Activated T-helper 17 cell treated with anti-CD3 and anti-CD28 coated beads, Interleukin-2, amount 50 U/mL, for 72 hours (primary cell): Measurements from ENCODE around the gene NUFIP2. TPM values are rescaled to one million over a fixed set of nuclear protein-coding genes. Genes with fewer than 3 reads are reported as not detected.
"Not testable (repeated sequence)": the region's sequence is repeated elsewhere in the genome, so short reads cannot be mapped to it uniquely, and the experiment has no call there.

Source experiments
- ATAC-seq: fragments of 150-1000 bp; cut with Tn5 transposase; replicated peaks from 2 replicates; pipeline ENCODE4 v1.10.0; 2021; ENCODE audit warnings: mild to moderate bottlenecking, moderate library complexity
- H3K27ac Mint-ChIP-seq: one replicate; pipeline ENCODE4 v1.8.0; 2022; ENCODE audit warnings: mixed read lengths
- H3K27me3 Mint-ChIP-seq: one replicate; pipeline ENCODE4 v1.8.0; 2022; ENCODE audit warnings: mixed read lengths
- H3K36me3 Mint-ChIP-seq: one replicate; pipeline ENCODE4 v1.8.0; 2022; ENCODE audit warnings: low read depth, mild to moderate bottlenecking, mixed read lengths
- H3K4me1 Mint-ChIP-seq: one replicate; pipeline ENCODE4 v1.8.0; 2022; ENCODE audit warnings: mixed read lengths
- H3K4me3 Mint-ChIP-seq: one replicate; pipeline ENCODE4 v1.8.0; 2022; ENCODE audit warnings: mild to moderate bottlenecking, mixed read lengths
- H3K9me3 Mint-ChIP-seq: one replicate; pipeline ENCODE4 v1.8.0; 2022; ENCODE audit warnings: mixed read lengths
- total RNA-seq, 2 donors: library from RNA; stranded (reverse); gene quantifications; one replicate each; pipeline ENCODE4 v1.2.3, GENCODE V29; 2022

The NUFIP2 gene, protein sequence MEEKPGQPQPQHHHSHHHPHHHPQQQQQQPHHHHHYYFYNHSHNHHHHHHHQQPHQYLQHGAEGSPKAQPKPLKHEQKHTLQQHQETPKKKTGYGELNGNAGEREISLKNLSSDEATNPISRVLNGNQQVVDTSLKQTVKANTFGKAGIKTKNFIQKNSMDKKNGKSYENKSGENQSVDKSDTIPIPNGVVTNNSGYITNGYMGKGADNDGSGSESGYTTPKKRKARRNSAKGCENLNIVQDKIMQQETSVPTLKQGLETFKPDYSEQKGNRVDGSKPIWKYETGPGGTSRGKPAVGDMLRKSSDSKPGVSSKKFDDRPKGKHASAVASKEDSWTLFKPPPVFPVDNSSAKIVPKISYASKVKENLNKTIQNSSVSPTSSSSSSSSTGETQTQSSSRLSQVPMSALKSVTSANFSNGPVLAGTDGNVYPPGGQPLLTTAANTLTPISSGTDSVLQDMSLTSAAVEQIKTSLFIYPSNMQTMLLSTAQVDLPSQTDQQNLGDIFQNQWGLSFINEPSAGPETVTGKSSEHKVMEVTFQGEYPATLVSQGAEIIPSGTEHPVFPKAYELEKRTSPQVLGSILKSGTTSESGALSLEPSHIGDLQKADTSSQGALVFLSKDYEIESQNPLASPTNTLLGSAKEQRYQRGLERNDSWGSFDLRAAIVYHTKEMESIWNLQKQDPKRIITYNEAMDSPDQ
- 10 to 100 TPM; 61.6 to 65.1 TPM for total RNA-seq

DNA sequence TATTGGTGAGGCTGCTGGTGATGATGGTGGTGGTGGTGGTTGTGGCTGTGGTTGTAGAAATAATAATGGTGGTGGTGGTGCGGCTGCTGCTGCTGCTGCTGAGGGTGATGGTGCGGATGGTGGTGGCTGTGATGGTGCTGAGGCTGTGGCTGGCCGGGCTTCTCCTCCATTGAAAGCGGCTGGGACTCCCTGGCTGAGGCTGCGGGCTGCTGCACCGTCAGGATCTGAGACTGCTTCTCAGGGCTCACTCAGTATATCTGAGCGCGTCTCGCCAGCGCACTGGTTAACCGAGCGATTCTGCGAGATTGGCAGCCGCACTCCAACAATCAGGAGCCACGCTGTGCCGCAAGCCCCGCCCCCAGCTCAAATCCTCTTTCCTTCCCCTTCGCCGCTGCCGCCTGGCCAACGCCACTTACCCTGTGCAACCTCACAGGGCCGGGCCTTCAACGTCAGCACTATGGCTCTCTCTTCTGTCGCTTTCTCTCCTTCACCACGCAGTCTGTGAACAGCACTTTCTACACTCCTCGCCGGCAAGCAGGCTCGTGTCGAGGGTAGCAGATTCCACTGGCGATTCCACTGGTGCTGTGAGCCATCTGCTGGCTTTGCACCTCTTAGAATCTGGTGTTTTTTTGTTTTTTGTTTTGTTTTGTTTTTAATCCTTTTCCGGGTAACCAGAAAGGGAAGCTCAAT, at the start of gene NUFIP2:
NUFIP2 (minus strand) TSS at position 259 of the 690 bp plus-strand sequence; CDS start at position 170, 89 bp downstream.
- Mint-ChIP-seq H3K36me3 (peaks cover 46% of the 10 kb centered on the region), H3K27ac (peak within 1 kb of the TSS; percentile 99), H3K4me1 (peaks cover 16% of the 10 kb centered on the region), H3K4me3 (peak within 1 kb of the TSS; percentile 99), H3K9me3 (no peaks in the 10 kb centered on the region), H3K27me3 (no peaks in the 10 kb centered on the region)
- peak; percentile 93 for ATAC-seq

DNA sequence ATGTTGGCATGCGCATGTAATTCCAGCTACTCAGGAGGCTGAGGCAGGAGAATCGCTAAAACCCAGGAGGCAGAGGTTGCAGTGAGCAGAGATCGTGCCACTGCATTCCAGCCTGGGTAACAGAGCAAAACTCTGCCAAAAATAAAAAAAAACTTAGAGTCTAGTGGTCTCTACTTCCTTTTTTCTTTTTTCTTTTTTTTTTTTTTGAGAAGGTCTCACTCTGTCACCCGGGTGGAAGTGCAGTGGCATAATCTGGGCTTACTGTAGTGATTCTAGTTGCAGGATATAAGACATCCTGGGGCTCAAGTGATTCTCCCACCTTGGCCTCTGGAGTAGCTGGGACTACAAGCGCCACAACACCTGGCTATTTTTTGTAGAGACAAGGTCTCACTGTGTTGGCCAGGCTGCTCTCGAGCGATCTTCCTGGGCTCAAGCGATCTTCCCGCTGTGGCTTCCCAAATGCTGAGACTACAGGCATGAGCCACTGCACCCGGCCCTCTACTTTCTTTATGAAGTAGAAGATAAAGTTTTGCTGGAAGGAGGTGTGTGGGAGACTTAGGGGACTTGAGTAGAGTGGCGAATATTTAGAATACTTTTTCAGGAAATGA, 48.3 kb upstream of the NUFIP2 start:
- no peaks in the 10 kb centered on the region for H3K4me1 Mint-ChIP-seq
- no peak overlapping the region for H3K27ac Mint-ChIP-seq
- H3K4me3 Mint-ChIP-seq: no peak overlapping the region
- no peaks in the 10 kb centered on the region for H3K9me3 Mint-ChIP-seq
- ATAC-seq: no peak
- H3K36me3 Mint-ChIP-seq: no peaks in the 10 kb centered on the region
- H3K27me3 Mint-ChIP-seq: peaks cover 14% of the 10 kb centered on the region

DNA sequence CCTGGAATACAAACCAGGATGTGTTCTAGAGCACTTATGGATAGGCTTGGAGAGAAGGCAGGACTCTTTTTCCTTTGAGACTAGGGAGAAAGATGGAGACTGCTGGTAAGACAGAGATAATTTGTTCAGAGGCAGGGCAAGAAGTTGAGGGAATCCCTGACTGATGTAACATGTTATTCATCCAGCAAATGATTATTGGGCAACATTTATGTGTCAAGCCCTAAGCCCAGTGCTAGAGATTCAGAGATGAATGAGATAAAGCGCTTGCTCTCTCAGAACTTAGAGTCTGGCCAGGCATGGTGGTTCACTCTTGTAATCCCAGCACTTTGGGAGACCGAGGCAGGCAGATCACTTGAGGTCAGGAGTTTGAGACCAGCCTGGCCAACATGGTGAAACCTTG, 47.8 kb upstream of the NUFIP2 start:
- no peak overlapping the region for H3K27ac Mint-ChIP-seq
- ATAC-seq: no peak
- H3K4me1 Mint-ChIP-seq: no peaks in the 10 kb centered on the region
- no peaks in the 10 kb centered on the region for H3K36me3 Mint-ChIP-seq
- H3K9me3 Mint-ChIP-seq: no peaks in the 10 kb centered on the region
- H3K27me3 Mint-ChIP-seq: peaks cover 14% of the 10 kb centered on the region
- no peak overlapping the region for H3K4me3 Mint-ChIP-seq

DNA sequence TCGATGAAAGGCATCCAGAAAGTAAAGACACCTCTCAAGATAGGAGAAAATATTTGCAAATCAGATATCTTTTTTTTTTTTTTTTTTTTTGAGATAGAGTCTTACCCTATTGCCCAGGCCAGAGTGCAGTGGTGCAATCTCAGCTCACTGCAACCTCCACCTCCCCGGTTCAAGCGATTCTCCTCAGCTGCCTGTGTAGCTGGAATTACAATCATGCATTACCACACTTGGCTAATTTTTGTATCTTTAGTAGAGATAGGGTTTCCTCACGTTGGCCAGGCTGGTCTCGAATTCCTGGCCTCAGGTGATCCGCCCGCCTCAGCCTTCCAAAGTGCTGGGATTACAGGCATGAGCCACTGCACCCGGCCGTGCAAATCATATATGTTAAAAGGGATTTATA, 45.1 kb upstream of the NUFIP2 start:
- H3K27ac Mint-ChIP-seq, H3K4me1 Mint-ChIP-seq, H3K36me3 Mint-ChIP-seq, H3K4me3 Mint-ChIP-seq, H3K9me3 Mint-ChIP-seq, ATAC-seq: not testable (repeated sequence)
- peaks cover 11% of the 10 kb centered on the region for H3K27me3 Mint-ChIP-seq

DNA sequence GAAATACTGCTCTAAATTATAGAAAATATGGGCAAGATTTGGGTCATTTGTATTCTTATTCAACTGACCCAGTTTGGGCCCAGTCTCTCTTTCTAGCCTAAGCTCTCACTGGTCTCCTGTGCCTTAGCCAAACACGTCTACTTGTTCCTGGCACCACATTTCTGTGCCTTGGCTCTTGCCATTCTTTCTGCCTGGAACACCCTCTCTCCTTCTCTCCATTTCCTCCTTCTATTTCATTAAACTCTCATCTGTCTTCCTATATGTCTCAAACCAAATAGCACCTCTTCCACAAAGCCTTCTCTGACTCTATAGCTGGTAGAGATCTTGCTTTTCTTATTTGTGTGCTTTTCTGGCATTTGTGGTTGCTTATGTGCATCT, 37.7 kb upstream of the NUFIP2 start:
- no peaks in the 10 kb centered on the region for H3K9me3 Mint-ChIP-seq
- no peak overlapping the region for H3K27ac Mint-ChIP-seq
- ATAC-seq: no peak
- no peaks in the 10 kb centered on the region for H3K36me3 Mint-ChIP-seq
- H3K4me3 Mint-ChIP-seq: no peak overlapping the region
- H3K27me3 Mint-ChIP-seq: no peaks in the 10 kb centered on the region
- no peaks in the 10 kb centered on the region for H3K4me1 Mint-ChIP-seq

DNA sequence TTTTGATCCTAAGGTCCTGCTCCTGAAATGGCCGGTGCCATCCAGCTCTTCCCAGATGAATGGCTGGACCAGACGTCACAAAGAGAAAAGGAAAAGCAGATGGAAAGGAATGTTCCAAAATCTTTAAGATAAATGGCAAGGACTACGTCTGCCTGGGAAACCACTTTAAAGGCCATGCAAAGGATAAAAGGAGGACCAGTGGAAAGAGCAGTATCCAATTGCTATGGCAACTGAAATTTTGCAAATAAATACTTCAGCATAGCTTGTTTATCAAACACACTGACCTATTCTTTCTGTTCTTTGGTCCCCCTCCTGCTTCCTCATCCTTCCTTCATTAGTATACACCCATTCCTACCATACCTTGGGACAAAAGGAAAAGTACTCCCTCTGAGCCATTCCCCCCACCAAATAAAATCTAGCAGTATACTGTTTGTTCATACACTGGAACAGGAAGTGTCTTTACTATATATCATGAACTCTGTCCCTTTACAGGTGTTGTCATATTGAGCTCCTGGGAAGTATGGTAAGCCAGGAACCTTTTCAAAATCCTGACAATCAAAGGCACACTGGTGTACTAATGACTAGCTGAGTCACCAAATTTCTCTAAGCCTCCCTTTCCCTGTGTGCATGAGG, 37.2 kb upstream of the NUFIP2 start:
- Mint-ChIP-seq H3K27ac (no peak overlapping the region), H3K4me1 (no peaks in the 10 kb centered on the region), H3K4me3 (no peak overlapping the region), H3K27me3 (no peaks in the 10 kb centered on the region), H3K9me3 (no peaks in the 10 kb centered on the region), H3K36me3 (no peaks in the 10 kb centered on the region)
- ATAC-seq: no peak

DNA sequence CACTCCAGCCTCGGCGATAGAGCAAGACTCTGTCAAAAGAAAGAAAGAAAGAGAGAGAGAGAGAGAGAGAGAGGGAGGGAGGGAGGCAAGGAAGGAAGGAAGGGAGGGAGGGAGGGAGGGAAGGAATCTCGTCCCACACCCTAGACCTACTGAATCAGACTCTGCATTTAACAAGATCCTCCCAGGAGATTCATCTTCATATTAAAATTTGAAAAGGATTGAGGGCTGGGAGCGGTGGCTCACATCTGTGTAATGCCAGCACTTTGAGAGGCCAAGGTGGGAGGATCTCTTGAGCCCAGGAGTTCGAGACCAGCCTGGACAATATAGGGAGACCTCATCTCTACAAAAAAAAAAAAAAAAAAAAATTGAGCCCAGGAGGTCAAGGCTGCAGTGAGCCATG, 33.5 kb upstream of the NUFIP2 start:
- no peak overlapping the region for H3K4me3 Mint-ChIP-seq
- no peaks in the 10 kb centered on the region for H3K4me1 Mint-ChIP-seq
- ATAC-seq: no peak
- H3K9me3 Mint-ChIP-seq: no peaks in the 10 kb centered on the region
- no peak overlapping the region for H3K27ac Mint-ChIP-seq
- no peaks in the 10 kb centered on the region for H3K27me3 Mint-ChIP-seq
- no peaks in the 10 kb centered on the region for H3K36me3 Mint-ChIP-seq

DNA sequence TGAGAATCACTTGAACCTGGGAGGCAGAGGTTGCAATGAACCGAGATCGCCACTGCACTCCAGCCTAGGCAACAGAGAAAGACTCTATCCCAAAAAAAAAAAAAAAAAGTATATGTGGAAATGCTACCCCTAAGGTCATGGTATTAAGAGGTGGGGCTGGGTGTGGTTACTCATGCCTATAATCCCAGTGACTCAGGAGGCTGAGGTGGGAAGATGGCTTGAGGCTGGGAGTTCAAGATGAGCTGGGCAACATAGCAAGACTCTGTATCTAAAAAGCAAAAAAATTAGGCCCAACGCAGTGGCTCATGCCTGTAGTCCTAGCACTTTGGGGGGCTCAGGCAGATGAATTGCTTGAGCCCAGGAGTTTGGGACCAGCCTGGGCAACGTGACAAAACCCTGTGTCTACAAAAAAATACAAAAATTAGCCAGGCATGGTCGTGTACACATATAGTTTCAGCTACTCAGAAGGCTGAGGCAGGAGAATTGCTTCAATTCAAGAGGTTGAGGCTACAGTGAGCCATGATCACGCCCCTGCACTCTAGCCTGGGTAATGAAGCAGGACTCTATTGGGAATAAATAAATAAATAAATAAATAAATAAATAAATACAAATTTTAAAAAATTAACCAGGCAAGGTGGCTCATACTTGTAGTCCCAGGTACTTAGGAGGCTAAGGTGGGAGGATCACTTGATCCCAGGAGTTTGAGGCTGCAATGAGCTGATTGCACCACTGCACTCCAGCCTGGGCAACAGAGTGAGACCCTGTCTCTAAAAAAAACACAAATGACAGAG, 32.3 kb upstream of the NUFIP2 start:
- H3K36me3 Mint-ChIP-seq: no peaks in the 10 kb centered on the region
- ATAC-seq: no peak
- H3K27ac Mint-ChIP-seq: no peak overlapping the region
- H3K27me3 Mint-ChIP-seq: no peaks in the 10 kb centered on the region
- H3K4me3 Mint-ChIP-seq: no peak overlapping the region
- H3K9me3 Mint-ChIP-seq: no peaks in the 10 kb centered on the region
- no peaks in the 10 kb centered on the region for H3K4me1 Mint-ChIP-seq

DNA sequence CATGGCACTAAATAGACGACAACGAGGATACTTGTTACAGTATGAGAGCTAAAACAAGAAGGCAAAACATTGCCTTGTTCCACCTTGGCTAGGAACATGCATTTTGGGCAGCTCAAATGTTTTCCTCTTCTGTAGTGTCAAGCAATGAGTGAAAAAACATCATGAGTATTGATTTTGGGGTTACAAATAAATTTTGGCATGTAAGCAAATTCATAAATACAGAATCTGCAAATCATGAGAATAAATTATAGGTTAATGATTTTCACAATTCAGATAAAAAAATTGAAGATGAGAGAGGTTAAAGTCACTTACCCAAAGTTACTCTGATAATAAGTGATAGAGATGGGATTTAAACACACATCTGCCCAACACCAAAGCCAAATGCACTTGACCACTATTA, 28.4 kb upstream of the NUFIP2 start:
- H3K9me3 Mint-ChIP-seq: no peaks in the 10 kb centered on the region
- no peak for ATAC-seq

DNA sequence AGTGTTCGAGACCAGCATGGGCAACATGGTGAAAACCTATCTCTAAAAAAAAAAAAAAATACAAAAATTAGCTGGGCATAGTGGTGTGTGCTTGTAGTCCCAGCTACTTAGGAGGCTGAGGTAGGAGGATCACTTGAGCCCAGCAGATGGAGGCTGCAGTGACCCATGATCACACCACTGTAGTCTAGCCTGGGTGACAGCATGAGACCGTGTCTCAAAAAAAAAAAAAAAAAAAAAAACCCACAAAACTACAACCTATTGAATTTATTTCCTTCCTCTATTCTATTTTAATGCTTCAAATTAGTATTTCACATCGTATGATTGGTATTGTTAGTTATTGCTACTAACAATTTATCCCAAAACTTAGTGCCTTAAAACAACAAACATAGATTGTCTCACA, 9.4 kb upstream of the NUFIP2 start:
- no peaks in the 10 kb centered on the region for H3K9me3 Mint-ChIP-seq
- no peak for ATAC-seq
- no peaks in the 10 kb centered on the region for H3K27me3 Mint-ChIP-seq
- no peak overlapping the region for H3K4me3 Mint-ChIP-seq
- H3K4me1 Mint-ChIP-seq: no peaks in the 10 kb centered on the region
- no peaks in the 10 kb centered on the region for H3K36me3 Mint-ChIP-seq
- no peak overlapping the region for H3K27ac Mint-ChIP-seq

More for the DNA sequence above, 28.4 kb upstream of the NUFIP2 start:
- Mint-ChIP-seq H3K4me3 (no peak overlapping the region), H3K27me3 (no peaks in the 10 kb centered on the region), H3K27ac (no peak overlapping the region), H3K4me1 (no peaks in the 10 kb centered on the region), H3K36me3 (no peaks in the 10 kb centered on the region)

DNA sequence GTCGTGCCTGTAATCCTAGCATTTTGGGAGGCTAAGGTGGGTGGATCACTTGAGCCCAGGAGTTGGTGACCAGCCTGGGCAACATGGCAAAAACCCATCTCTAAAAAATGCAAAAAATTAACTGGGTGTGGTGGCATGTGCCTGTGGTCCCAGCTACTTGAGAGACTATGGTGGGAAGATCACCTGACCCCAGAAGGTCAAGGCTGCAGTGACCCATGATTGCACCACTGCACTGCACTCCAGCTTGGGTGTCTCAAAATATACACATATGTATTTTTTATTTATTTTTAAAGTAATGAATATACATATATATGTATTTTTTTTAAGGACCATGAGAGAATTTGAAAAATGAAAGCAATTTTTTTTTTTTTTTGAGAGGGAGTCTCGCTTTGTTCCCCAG, 5.1 kb upstream of the NUFIP2 start:
- Mint-ChIP-seq H3K36me3 (peaks cover 4% of the 10 kb centered on the region), H3K27me3 (no peaks in the 10 kb centered on the region), H3K4me3 (no peak overlapping the region), H3K9me3 (no peaks in the 10 kb centered on the region), H3K27ac (no peak overlapping the region), H3K4me1 (peaks cover 7% of the 10 kb centered on the region)
- no peak for ATAC-seq

DNA sequence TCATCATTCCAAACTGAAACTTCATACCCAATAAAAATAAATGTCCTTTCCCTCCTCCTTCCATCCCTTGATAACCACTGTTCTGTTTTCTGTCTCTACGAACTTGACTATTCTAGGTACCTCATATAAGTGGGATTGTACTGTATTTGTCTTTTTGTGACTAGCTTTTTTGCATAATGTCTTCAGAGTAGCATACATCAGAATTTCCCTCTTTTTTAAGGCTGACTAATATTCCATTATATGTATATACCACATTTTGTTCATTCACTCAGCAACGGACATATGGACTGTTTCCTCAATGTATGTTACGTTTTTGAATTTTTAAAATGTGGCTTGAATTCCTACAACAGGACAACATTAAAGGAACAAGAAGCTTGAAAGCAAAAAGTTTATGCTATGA, 1.5 kb upstream of the NUFIP2 start:
- Mint-ChIP-seq H3K9me3 (no peaks in the 10 kb centered on the region), H3K4me1 (peaks cover 11% of the 10 kb centered on the region), H3K4me3 (peak overlapping the region; percentile 99), H3K36me3 (peaks cover 32% of the 10 kb centered on the region), H3K27me3 (no peaks in the 10 kb centered on the region), H3K27ac (peak overlapping the region; percentile 99)
- no peak for ATAC-seq

DNA sequence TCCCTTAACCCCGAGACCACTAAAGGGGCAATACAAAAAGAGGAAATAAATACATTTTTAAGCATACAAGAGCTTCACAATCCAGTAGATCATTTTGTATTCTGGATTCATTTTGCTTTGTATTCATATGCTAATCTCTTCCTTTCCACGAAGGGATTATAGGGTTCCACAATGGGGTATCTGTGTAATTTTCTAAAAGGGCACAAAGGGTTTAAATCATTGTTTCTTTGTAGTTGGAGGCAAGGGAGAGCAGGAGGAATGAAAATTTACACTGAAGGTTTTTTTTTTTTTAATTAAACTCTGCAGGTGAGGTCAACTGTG, 592 bp upstream of the NUFIP2 start:
- no peaks in the 10 kb centered on the region for H3K27me3 Mint-ChIP-seq
- peak overlapping the region; percentile 99 for H3K27ac Mint-ChIP-seq
- H3K4me3 Mint-ChIP-seq: peak overlapping the region; percentile 99
- no peaks in the 10 kb centered on the region for H3K9me3 Mint-ChIP-seq
- ATAC-seq: no peak
- peaks cover 40% of the 10 kb centered on the region for H3K36me3 Mint-ChIP-seq
- peaks cover 13% of the 10 kb centered on the region for H3K4me1 Mint-ChIP-seq
